Colonic mucosa (tissue), 4 donors: ENCODE measurements around the gene IGF2R. TPM values are rescaled to one million over a fixed set of nuclear protein-coding genes. Genes with fewer than 3 reads are reported as not detected.
A peak's percentile ranks its signal among the peaks of the same experiment; 100 is the strongest.

ENCODE experiments used
- DNase-seq: peaks from one replicate; pipeline ENCODE4 v3.0.0-alpha.2; 2020
- H3K27ac ChIP-seq: fragments of 200-600 bp; one replicate; pipeline ENCODE4 v1.8.0; 2021
- H3K27me3 ChIP-seq: fragments of 200-600 bp; one replicate; pipeline ENCODE4 v1.8.0; 2021
- H3K36me3 ChIP-seq: fragments of 200-600 bp; one replicate; pipeline ENCODE4 v1.8.0; 2021
- H3K4me1 ChIP-seq: fragments of 200-600 bp; one replicate; pipeline ENCODE4 v1.8.0; 2021; ENCODE audit warnings: mild to moderate bottlenecking
- H3K4me3 ChIP-seq: fragments of 200-600 bp; one replicate; pipeline ENCODE4 v1.8.0; 2021
- H3K9ac ChIP-seq, 2 donors: one replicate each; pipeline ENCODE4 v1.7.0; 2013; ENCODE audit warnings: control low read depth in 2 of 2, low read depth in 2 of 2, low read length in 2 of 2
- H3K9me3 ChIP-seq: fragments of 200-600 bp; one replicate; pipeline ENCODE4 v1.8.0; 2021
- CTCF ChIP-seq: fragments of 200-600 bp; IDR thresholded peaks from one replicate; pipeline ENCODE4 v1.8.0; 2022; ENCODE audit warnings: antibody characterized with exemption, mild to moderate bottlenecking
- intact Hi-C: fragments of 100-400 bp; cut with DNase I; formaldehyde crosslinking; loops from one replicate; pipeline ENCODE4 v1.14.1; 2022
- total RNA-seq, 2 donors: library from RNA; stranded (reverse); fragmentation: NEBNext Ultra II Directional in 1 of 2; extraction: Animal tissue kit (Norgen Biotek cat#: 25700) in 1 of 2; gene quantifications; one replicate each; pipeline ENCODE4 v1.2.1, GENCODE V29; 2021
- donor health status: healthy.
- donor health status: DM: no; HTN: no; CAD: no.
- donor health status: DM: no; HTN: no; CAD: no.

IGF2R gene
- total RNA-seq, 2 donors from 2014 or later, result 73.8 to 84.4 TPM

- no peaks in the 10 kb centered on the region for H3K27me3 ChIP-seq
- no peaks in the 10 kb centered on the region for H3K9me3 ChIP-seq
- H3K4me1 ChIP-seq, result no peaks in the 10 kb centered on the region
- peak; percentile 37 for TF ChIP-seq CTCF
- H3K9ac ChIP-seq, result no peak overlapping the region
- intact Hi-C loops, result no loop called here
- DNase-seq, result no peak
- no peaks in the 10 kb centered on the region for H3K36me3 ChIP-seq
- H3K4me3 ChIP-seq, result no peak overlapping the region
- H3K27ac ChIP-seq, result no peak overlapping the region
Observed at GRCh38 chr6:159941286-159942113, 27.4 kb upstream of the IGF2R start.

GRCh38 chr6:159943101-159943632 is 25.7 kb upstream of the IGF2R start:
- no peak for DNase-seq
- H3K9ac ChIP-seq, result no peak overlapping the region
- no peaks in the 10 kb centered on the region for H3K4me1 ChIP-seq
- no peaks in the 10 kb centered on the region for H3K9me3 ChIP-seq
- H3K4me3 ChIP-seq, result no peak overlapping the region
- TF ChIP-seq CTCF, result no peak
- H3K27me3 ChIP-seq, result no peaks in the 10 kb centered on the region
- intact Hi-C loops, result no loop called here
- no peaks in the 10 kb centered on the region for H3K36me3 ChIP-seq
- no peak overlapping the region for H3K27ac ChIP-seq

GRCh38 chr6:159943968-159944598 is 24.8 kb upstream of the IGF2R start:
- no peak overlapping the region for H3K9ac ChIP-seq
- no peaks in the 10 kb centered on the region for H3K36me3 ChIP-seq
- no peaks in the 10 kb centered on the region for H3K4me1 ChIP-seq
- H3K4me3 ChIP-seq, result no peak overlapping the region
- intact Hi-C loops, result no loop called here
- DNase-seq, result no peak
- no peak for TF ChIP-seq CTCF
- no peak overlapping the region for H3K27ac ChIP-seq
- no peaks in the 10 kb centered on the region for H3K9me3 ChIP-seq
- H3K27me3 ChIP-seq, result no peaks in the 10 kb centered on the region

- no peak for DNase-seq
- Histone ChIP-seq H3K4me1 (no peaks in the 10 kb centered on the region), H3K9ac (no peak overlapping the region), H3K9me3 (no peaks in the 10 kb centered on the region), H3K36me3 (no peaks in the 10 kb centered on the region), H3K4me3 (no peak overlapping the region), H3K27me3 (no peaks in the 10 kb centered on the region), H3K27ac (no peak overlapping the region)
- no peak for TF ChIP-seq CTCF
- intact Hi-C loops, result no loop called here
Observed at GRCh38 chr6:159945801-159946392, 23.0 kb upstream of the IGF2R start.

- no peak overlapping the region for H3K4me3 ChIP-seq
- no peak for TF ChIP-seq CTCF
- H3K9ac ChIP-seq, result no peak overlapping the region
- no peak for DNase-seq
- H3K27ac ChIP-seq, result no peak overlapping the region
- intact Hi-C loops, result no loop called here
- H3K36me3 ChIP-seq, result no peaks in the 10 kb centered on the region
- H3K27me3 ChIP-seq, result no peaks in the 10 kb centered on the region
- no peaks in the 10 kb centered on the region for H3K4me1 ChIP-seq
- H3K9me3 ChIP-seq, result no peaks in the 10 kb centered on the region
Observed at GRCh38 chr6:159946912-159947311, 22.0 kb upstream of the IGF2R start.
